HG03108 (cell line): ENCODE measurements around the gene UBR4.
A peak's percentile ranks its signal among the peaks of the same experiment; 100 is the strongest.
"Not testable (repeated sequence)": the region's sequence is repeated elsewhere in the genome, so short reads cannot be mapped to it uniquely, and the experiment has no call there.

Source experiments
- ATAC-seq: cut with Tn5 transposase; IDR thresholded peaks from one replicate; pipeline ENCODE4 v1.9.1; 2021; ENCODE audit warnings: moderate library complexity; ENCODE audit not compliant: unreplicated experiment

Gene UBR4

GRCh38 chr1:19209990-19210771 lies at the start of gene UBR4:
UBR4 (minus strand) TSS chr1:19210266; CDS start chr1:19210248, 18 bp downstream.
- peak; percentile 72 for ATAC-seq

- no peak for ATAC-seq
Measured at GRCh38 chr1:19258353-19258752, 48.3 kb upstream of the UBR4 start.

- no peak for ATAC-seq
Measured at GRCh38 chr1:19257178-19257914, 47.3 kb upstream of the UBR4 start.

- not testable (repeated sequence) for ATAC-seq
Measured at GRCh38 chr1:19256301-19256700, 46.2 kb upstream of the UBR4 start.

- ATAC-seq, result no peak
Measured at GRCh38 chr1:19255288-19255687, 45.2 kb upstream of the UBR4 start.

GRCh38 chr1:19254416-19254815 lies 44.4 kb upstream of the UBR4 start:
- no peak for ATAC-seq

GRCh38 chr1:19251305-19252196 lies 41.5 kb upstream of the UBR4 start, which contains the start of the genes EMC1 and MRTO4:
EMC1 (minus strand) TSS chr1:19251524; CDS start chr1:19251509, 15 bp downstream.
MRTO4 (plus strand) TSS chr1:19251805; CDS start chr1:19251836, 31 bp downstream.
- peak; percentile 81 for ATAC-seq

- ATAC-seq, result no peak
Measured at GRCh38 chr1:19250629-19251304, 40.7 kb upstream of the UBR4 start.

GRCh38 chr1:19240673-19241538 lies 30.8 kb upstream of the UBR4 start:
- no peak for ATAC-seq

GRCh38 chr1:19239876-19240275 lies 29.8 kb upstream of the UBR4 start:
- no peak for ATAC-seq

- no peak for ATAC-seq
Measured at GRCh38 chr1:19234224-19234623, 24.2 kb upstream of the UBR4 start.

- ATAC-seq, result no peak
Measured at GRCh38 chr1:19232524-19232846, 22.4 kb upstream of the UBR4 start.

GRCh38 chr1:19231736-19232523 lies 21.9 kb upstream of the UBR4 start:
- not testable (repeated sequence) for ATAC-seq

GRCh38 chr1:19229828-19230325 lies 19.8 kb upstream of the UBR4 start:
- ATAC-seq, result no peak

- no peak for ATAC-seq
Measured at GRCh38 chr1:19229229-19229628, 19.2 kb upstream of the UBR4 start.

- ATAC-seq, result no peak
Measured at GRCh38 chr1:19222979-19223824, 13.1 kb upstream of the UBR4 start.

GRCh38 chr1:19222573-19222972 lies 12.5 kb upstream of the UBR4 start:
- no peak for ATAC-seq

- ATAC-seq, result no peak
Measured at GRCh38 chr1:19220991-19221390, 10.9 kb upstream of the UBR4 start.
